ENCODE results near the gene CLSTN2. TPM values are rescaled to one million over a fixed set of nuclear protein-coding genes. Genes with fewer than 3 reads are reported as not detected.

The CLSTN2 gene
- polyA plus RNA-seq, 3 donors, result not detected

DNA sequence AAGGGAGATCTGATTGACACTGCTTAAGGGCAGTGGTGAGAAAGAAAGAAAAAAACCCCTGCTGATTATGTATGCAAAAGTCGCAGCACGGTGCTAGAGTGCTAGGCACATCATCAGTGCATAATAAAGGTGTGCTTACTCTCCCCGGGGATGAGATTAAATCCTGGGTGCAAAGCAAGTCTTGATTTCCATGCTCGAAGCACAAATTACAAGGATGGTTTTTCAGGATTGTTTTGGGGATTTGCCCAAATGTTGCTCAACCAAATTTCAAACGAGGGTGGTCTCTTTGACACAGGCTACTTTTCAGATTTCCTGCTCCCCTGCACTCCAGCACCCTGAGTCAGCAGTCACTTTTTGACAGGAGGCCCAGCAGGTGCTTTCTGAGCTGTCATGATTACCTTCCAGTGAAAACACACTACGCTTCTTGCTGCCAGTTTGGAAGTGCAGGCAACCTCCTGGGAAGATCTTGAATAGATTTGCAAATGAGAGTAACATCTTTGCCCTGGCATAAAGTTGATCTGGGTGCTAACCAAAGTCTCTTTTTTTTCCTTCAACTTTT is 575.4 kb downstream of the CLSTN2 start:
- Mint-ChIP-seq H3K4me1 (no peaks in the 10 kb centered on the region), H3K36me3 (no peaks in the 10 kb centered on the region), H3K4me3 (no peak overlapping the region), H3K9me3 (peaks cover 0 to 4% (median 0%) of the 10 kb centered on the region in 7 donors), H3K27ac (no peak overlapping the region), H3K27me3 (ENCODE audit: low read depth in 3 of 3) (peaks cover 2 to 7% (median 4%) of the 10 kb centered on the region in 3 donors)
- Histone ChIP-seq H3K4me1 (ENCODE audit: control insufficient read depth in 1 of 2, insufficient read depth in 2 of 2, low read length in 2 of 2) (no peaks in the 10 kb centered on the region), H2AFZ (ENCODE audit: insufficient read depth, low read depth, low read length, poor library complexity, severe bottlenecking) (no peak overlapping the region), H3K9ac (ENCODE audit: insufficient read depth, low read length, poor library complexity, severe bottlenecking) (no peak overlapping the region), H3K4me2 (replicated peaks; ENCODE audit: extremely low read depth, low read length, poor library complexity, severe bottlenecking) (no peak overlapping the region), H3K9me3 (replicated peaks in 1 of 2; ENCODE audit: control insufficient read depth in 1 of 2, insufficient read depth in 1 of 2, low read length in 2 of 2) (no peaks in the 10 kb centered on the region), H3K27me3 (ENCODE audit: control insufficient read depth in 2 of 2, insufficient read depth in 2 of 2, low read length in 2 of 2) (no peaks in the 10 kb centered on the region), H3K36me3 (replicated peaks in 1 of 2; ENCODE audit: control insufficient read depth in 1 of 2, insufficient read depth in 2 of 2, low read length in 2 of 2) (no peaks in the 10 kb centered on the region), H4K20me1 (ENCODE audit: insufficient read depth, low read length) (no peaks in the 10 kb centered on the region), H3K79me2 (ENCODE audit: insufficient read depth, low read length) (no peaks in the 10 kb centered on the region), H3K4me3 (replicated peaks in 1 of 3; ENCODE audit: low read depth in 2 of 3, low read length in 3 of 3) (no peak overlapping the region), H3K27ac (ENCODE audit: low read depth in 1 of 2, low read length in 2 of 2) (no peak overlapping the region)
- no peak for DNase-seq
- TF ChIP-seq, protein P1, sequence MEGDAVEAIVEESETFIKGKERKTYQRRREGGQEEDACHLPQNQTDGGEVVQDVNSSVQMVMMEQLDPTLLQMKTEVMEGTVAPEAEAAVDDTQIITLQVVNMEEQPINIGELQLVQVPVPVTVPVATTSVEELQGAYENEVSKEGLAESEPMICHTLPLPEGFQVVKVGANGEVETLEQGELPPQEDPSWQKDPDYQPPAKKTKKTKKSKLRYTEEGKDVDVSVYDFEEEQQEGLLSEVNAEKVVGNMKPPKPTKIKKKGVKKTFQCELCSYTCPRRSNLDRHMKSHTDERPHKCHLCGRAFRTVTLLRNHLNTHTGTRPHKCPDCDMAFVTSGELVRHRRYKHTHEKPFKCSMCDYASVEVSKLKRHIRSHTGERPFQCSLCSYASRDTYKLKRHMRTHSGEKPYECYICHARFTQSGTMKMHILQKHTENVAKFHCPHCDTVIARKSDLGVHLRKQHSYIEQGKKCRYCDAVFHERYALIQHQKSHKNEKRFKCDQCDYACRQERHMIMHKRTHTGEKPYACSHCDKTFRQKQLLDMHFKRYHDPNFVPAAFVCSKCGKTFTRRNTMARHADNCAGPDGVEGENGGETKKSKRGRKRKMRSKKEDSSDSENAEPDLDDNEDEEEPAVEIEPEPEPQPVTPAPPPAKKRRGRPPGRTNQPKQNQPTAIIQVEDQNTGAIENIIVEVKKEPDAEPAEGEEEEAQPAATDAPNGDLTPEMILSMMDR (IDR thresholded peaks at IDR 0.05), result no peak
- intact Hi-C loops (cut with micrococcal nuclease), result no loop called here
- 5% methylated on average over 4 of the region's 6 CpGs for WGBS (ENCODE audit: insufficient coverage)

DNA sequence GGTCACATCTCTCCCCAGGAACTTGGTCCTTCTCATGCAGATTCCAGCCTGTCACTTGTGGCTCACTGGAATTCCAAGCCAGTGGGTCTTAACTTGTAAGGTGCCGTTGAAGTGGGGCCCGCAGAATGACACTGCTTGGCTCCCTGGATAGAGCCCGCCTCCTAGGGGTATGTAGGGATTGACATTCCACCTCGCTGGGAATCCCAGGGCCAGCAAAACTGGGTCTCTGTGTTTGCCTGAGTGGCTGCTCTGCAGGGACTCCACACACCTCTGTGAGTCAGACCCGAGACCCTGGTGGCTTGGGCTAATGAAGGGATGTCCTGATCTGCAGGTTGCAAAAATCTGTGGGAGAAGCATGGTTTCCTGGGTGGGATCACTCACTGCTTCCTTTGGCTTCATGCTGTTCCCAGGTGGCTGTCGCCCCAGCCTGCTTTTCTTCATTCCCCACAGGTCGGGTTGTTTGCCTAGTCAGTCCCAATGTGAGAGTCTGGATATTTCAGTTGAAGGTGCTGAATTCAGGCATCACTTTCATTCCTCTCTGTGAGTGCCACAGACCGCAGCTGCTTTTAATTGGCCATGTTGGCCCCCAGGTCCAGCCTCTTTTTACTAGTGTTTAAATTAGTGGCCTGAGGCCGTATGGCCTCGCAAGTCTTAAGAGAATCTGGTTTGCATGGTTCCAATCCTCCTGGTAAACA is 586.9 kb downstream of the CLSTN2 start:
- H3K79me2 ChIP-seq (ENCODE audit: insufficient read depth, low read length), result no peaks in the 10 kb centered on the region
- H3K9me3 ChIP-seq (replicated peaks in 1 of 2; ENCODE audit: control insufficient read depth in 1 of 2, insufficient read depth in 1 of 2, low read length in 2 of 2), result peaks cover 17 to 30% of the 10 kb centered on the region in 2 donors
- H3K4me2 ChIP-seq (replicated peaks; ENCODE audit: extremely low read depth, low read length, poor library complexity, severe bottlenecking), result no peak overlapping the region
- WGBS (ENCODE audit: insufficient coverage), result 83% methylated on average over 7 of the region's 10 CpGs
- H3K27ac Mint-ChIP-seq, result no peak overlapping the region
- H4K20me1 ChIP-seq (ENCODE audit: insufficient read depth, low read length), result no peaks in the 10 kb centered on the region
- H2AFZ ChIP-seq (ENCODE audit: insufficient read depth, low read depth, low read length, poor library complexity, severe bottlenecking), result no peak overlapping the region
- no peak overlapping the region for H3K27ac ChIP-seq (ENCODE audit: low read depth in 1 of 2, low read length in 2 of 2)
- no peaks in the 10 kb centered on the region for H3K4me1 ChIP-seq (ENCODE audit: control insufficient read depth in 1 of 2, insufficient read depth in 2 of 2, low read length in 2 of 2)
- no peaks in the 10 kb centered on the region for H3K36me3 ChIP-seq (replicated peaks in 1 of 2; ENCODE audit: control insufficient read depth in 1 of 2, insufficient read depth in 2 of 2, low read length in 2 of 2)
- H3K4me1 Mint-ChIP-seq, result no peaks in the 10 kb centered on the region
- H3K4me3 Mint-ChIP-seq, result no peak overlapping the region
- H3K27me3 ChIP-seq (ENCODE audit: control insufficient read depth in 2 of 2, insufficient read depth in 2 of 2, low read length in 2 of 2), result no peaks in the 10 kb centered on the region
- DNase-seq, result no peak
- peaks cover 0 to 3% (median 2%) of the 10 kb centered on the region in 3 donors for H3K27me3 Mint-ChIP-seq (ENCODE audit: low read depth in 3 of 3)
- H3K4me3 ChIP-seq (replicated peaks in 1 of 3; ENCODE audit: low read depth in 2 of 3, low read length in 3 of 3), result no peak overlapping the region
- peaks cover 14 to 32% (median 28%) of the 10 kb centered on the region in 7 donors for H3K9me3 Mint-ChIP-seq
- intact Hi-C loops (cut with micrococcal nuclease), result no loop called here
- no peaks in the 10 kb centered on the region for H3K36me3 Mint-ChIP-seq
- H3K9ac ChIP-seq (ENCODE audit: insufficient read depth, low read length, poor library complexity, severe bottlenecking), result no peak overlapping the region
- TF ChIP-seq, protein P1 (IDR thresholded peaks at IDR 0.05), result no peak
